IPS DF 4.7 (cell line): Measurements from ENCODE around the gene PLCB1.

Experiments used
- DNase-seq: peaks from one replicate; pipeline ENCODE4 v3.0.0-alpha.2; 2013; ENCODE audit warnings: low spot score; ENCODE audit errors: extremely low read depth

The PLCB1 gene

DNA sequence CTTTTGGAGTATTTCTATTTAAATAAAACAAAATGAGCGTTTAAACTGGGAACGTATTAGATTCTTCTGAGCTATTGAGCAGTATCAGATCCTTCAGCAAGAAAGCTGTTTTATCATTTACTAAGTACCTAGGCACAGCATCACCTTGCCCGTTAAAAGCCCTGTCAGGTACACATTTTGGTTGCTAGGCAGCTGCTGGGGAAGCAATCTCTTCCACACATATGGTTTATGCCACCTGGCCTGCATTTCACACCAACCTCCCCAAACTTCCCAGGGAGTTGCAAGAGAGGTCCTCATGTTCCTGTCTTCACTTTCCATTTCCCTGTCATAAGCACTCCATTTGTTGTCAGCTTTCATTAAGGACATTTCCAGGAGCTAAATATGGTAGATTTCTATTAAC lies 400.1 kb downstream of the PLCB1 start:
- DNase-seq = no peak

DNA sequence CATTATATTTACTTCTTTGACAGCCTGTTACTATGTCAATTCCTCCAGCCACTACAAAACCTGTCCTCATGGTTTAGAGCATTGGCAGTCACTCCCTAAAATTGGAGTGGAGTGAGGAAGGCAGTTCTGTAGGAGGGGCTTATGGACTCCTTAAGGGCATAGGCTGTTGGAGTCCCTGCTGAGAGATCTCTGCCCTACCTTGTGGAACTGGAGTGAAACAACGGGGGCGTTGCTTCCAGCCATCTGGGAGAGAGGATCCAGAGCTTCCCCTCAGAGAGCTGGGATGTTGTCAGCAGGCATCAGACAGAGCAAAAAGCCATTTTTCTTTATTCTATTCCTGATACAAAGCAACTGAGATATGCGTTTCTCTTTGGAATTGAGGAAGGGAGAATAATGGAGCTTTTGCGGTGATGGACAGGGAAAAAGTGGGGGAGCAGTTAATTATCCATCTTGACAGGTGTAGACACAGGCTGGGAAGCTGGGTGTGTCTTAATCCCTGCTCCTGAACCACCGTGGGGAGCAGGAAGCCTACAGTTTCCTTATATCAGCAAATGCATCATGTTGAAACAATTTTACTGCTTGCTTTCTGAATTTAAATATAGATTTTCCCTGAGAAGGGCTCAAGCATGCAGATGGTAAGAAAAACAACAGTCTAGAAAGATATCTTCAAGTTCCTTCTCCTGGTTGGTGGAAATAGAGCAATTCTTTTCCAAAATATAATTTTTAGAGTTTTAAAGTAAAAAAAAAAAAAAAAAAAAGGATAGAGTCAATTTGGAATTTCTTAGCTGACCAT lies 402.5 kb downstream of the PLCB1 start:
- DNase-seq = peak; percentile 9

DNA sequence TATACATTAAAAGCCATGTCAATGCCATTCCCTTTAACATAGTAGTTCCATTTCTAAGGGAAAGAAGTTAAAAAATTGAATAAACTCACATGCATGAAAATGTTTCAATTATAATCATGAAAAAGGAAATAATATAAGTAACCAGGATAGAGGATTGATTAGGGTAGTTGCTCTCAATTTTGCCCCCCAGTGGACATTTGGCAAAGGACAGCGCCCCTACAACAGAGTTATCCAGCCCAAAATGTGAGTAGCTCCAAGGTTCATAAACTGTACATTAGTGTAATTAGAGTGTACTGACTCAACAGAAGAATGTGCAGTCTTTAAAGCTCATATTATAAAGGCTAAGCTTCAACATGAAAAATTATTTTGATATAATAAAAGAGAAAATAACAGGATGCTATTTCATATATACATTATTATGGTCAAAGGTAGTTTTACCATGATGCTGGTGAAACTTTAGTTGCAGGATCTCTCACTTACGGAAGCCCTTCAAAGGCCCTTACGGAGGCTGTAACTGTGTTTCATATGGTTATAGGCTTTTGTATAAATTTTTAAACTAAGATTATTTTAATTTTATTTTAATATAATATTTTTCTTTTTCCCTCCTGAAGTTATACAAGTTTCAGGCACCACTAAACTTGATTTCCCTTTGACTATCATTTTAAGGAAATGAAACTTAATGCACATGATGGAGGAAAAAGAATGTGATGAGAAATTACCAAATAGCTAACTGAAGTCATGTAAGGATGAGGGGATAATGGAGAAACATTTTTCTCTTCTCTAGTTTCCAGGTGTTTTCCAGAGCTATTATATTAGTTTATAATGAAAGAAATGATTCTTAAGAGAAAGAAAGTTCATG lies 403.6 kb downstream of the PLCB1 start:
- no peak for DNase-seq

DNA sequence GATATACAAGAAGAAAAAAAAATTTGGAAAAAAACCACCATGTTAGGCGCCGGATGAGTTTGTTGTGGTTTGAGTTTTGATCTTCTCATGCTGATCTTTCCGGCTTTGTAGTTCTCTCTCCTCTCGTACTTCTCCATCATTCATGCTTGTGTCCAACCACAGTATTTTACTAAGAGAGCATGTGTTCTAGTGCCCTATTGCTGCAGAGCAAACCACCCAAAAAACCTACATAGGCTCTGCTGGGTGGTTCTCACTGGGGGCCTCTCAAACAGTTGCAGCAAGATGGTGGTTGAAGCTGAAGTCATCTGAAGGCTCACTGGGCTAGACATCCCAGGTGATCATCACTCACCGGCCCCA lies 404.2 kb downstream of the PLCB1 start:
- no peak for DNase-seq

DNA sequence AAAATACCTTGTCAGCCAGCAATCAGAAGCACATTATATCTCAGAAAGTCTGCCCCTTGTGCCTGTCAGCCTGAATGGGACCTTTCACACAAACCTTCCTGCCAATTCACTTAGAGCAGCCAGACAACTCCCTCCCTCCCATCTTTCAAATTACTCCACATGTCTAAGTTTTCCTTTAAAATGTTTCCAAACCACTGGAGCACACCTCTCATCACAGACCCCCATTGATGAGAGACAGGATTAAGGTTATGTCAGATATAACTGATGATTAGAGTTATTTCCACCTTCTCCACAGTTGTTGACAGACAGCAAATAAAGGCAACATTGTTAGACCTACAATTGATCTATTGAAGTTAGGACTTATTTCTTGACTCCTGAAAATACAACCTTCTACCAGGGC lies 408.4 kb downstream of the PLCB1 start:
- no peak for DNase-seq

DNA sequence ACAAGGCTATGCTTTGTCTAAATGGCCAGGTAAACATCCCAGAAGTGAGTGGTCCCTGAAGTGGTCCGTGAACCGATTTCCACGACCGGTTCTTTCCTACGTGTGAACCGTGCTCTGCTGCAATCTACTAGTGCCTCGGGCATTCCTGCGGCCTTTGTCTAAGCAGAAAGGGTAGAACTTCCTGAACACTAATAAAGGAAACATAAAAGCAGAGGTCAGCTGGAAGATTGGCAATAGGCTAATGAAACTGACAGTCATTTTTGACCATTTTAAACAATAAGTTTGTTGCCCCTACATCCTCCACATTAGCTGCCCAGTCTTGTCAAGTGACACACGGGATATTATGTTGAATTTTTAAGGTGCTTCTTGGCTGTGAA lies 410.0 kb downstream of the PLCB1 start:
- DNase-seq = no peak

DNA sequence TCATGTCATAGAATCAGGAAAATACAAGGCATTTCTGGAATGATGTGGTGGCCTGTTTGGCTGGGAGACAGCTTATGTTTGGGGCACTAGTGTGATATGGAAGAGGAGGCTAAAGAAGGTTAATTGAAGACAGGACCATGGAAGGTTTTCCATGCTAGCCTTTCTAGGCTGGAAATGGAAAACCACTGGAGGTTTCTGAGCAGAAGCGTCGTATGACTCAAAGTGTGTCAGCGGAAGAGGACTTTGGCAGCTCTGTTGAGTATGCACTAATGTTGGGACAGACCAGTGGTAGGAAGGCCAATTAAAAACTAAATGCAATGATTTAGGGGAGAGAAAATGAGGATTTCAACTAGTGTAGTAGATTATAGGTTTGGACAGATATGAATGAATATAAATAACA lies 413.1 kb downstream of the PLCB1 start:
- no peak for DNase-seq

DNA sequence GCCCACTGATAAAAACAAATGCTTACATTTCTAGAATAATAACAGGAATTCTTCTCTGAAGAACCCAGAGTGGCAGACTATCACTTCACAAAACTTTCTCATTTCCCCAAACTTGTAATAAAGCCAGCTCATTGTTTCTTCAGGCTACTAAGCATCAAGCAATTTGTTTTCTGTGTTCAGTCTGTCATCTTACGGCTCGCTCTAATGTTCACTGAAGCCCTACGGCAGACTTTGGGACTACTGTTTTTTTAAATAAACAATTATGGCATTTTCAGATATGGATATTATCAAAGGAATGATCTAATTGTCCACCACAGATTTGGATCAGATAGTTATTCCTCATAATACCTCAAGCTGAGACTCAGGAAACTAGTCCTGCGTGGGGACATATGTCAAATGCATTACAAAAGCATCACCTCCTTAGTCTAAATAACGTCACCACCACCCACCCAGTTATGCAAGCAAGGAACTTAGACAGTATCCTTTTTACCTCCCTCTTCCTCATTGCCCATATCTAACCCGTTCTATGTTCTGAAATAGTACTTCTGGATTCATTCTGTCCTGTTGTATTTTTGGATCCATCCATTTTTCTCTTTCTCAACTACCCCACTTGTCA lies 415.1 kb downstream of the PLCB1 start:
- DNase-seq = no peak

DNA sequence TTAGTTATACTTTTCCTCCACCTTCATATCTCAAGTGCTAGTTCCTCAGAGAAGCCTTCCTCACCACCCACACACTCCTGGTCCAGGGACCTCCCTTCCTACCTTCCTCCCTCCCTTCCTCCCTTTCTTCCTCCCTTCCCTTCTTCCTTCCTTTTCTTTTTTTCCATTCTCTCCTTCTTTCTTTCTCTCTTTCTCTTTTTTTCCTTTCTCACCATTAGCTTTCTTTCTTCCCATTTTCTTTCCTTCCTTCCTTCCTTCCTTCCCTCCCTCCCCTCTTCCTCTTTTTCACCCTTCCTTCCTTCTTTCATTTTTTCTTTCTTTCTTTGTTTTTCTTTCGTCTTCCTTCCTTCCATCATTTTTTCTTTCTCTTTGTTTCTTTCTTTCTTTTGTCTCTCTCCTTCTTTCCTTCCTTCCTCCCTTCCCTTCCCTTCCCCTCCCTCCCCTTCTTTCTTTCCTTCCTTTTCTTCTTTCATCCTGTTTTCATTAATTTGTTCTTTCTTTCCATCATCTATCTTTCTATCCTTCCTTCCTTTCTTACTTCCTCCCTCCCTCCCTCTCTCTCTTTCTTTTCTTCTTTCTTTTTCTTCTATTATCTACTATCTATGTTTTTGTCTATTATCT lies 416.0 kb downstream of the PLCB1 start:
- no peak for DNase-seq

DNA sequence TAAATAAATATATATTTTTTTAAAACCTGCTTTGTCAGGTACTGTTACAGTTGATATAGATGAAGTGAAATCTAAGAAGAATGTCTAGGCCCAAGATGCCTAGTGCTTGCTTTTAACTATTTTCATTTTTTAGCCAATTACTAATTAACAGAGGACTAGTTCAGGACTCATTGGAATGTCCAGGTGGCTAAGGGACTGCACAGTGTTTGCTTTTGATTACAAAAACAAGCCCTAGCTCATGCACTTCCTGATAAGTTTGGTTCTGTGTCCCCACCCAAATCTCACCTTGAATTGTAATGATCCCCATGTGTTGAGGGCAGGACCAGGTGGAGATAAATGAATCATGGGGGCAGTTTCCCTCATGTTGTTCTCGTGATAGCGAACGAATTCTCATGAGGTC lies 417.1 kb downstream of the PLCB1 start:
- no peak for DNase-seq

DNA sequence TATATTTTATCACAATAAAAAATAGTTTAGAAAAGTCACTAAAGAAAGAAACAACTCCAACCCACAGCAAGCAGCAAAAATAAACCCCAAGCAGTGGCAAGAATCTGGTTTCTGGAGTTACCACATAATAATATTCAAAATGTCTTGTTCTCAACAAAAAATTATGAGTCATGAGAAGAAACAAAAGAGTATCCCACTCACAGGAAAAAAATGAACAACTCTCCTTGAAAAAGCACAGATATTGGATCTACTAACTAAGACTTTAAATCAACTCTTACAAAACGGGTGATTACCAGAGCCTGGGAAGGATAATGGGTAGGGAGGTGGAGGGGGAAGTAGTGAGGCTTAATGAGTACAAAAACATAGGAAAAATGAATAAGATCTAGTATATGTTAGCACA lies 425.6 kb downstream of the PLCB1 start:
- no peak for DNase-seq

DNA sequence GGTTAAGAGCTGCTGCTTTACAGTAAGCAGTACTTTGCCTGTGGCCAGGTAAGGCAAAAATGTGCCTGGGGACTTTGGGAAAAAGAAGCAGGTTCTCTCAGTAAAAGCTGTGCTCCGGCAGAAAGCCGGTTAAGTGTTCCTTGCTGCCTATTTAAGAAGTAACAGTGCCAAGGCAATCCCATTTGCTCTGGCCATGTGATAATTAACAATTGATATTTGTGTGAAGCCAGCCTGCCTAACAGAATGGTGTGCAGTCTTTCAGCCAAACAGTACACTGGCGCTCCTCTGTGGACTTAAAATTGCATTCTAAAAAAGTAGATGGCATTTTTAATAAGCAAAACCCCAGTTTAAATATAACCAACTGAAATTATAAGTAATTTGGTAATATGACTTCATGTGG lies 430.3 kb downstream of the PLCB1 start:
- no peak for DNase-seq

DNA sequence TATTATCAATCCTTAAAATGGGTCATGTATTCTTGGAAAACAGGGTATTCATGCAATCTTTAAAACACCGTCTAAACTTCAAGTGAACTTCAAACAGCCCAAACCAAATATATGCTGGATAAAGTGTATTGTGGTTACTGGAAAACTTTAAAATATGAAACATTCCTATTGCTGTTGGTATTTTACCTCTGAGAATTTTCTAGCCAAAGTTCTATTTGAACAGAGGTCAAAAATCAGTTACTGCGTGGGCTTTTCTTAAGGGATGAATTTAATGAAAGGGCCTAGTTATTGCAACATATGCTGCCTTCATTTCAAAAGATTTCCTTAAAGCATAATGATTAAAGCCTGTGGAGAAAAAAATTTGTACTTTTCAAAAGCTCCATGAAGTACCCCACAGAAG lies 436.0 kb downstream of the PLCB1 start:
- no peak for DNase-seq

DNA sequence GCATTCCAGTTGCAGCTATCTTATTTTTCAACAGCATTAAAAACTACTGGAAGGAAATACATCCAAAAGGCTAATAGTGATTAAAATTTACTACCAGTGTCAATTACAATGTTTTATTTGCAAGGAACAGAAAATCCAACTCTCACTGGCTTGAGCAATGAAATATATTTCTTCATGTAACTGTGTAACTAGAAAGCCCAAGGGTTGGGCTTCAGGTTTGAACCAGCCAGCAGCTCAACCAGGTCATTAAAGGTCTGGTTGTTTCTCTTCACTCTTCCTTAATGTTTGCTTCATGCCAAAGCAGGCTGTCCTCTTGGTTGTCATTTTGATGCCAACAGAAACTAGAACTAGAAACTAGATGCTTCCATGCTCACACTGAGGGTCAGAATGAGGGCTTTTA lies 437.7 kb downstream of the PLCB1 start:
- no peak for DNase-seq

DNA sequence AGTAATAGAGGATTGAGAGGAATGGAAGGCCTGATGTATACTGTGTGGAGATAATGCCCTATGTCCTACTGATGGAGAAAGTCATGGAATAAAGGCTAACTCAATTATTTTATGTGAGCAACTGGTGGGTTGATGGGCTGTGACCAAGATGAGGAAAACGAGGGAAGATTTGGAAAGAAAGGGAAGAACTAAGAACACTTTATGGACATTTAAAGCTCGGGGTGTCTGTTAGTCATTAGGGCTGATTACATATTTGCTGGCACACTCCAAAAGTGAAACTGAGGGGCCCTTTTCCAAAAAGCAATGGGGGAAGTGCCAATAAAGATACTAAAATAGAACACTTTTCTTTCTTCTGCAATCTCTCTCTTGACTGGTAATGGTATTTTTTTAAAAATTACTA lies 439.5 kb downstream of the PLCB1 start:
- no peak for DNase-seq

DNA sequence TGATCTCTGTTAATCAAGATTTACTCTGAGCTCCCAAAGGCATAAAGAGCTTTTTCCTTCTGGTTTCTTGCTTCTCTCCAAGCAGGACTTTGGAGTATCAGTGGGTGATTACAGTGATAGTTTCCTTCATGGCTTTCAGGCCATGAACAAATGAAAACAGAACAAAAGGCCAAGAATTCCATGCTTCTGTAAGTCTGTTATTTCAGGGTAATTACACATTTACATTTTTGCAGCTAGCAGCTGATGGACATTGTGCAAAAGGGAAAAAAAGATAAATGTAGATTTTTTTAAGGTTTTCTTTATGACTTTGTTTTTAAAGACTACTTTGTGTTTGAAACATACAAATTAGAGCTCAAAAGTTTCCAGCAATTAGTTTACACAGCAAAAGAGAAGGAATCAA lies 441.6 kb downstream of the PLCB1 start:
- DNase-seq = no peak

DNA sequence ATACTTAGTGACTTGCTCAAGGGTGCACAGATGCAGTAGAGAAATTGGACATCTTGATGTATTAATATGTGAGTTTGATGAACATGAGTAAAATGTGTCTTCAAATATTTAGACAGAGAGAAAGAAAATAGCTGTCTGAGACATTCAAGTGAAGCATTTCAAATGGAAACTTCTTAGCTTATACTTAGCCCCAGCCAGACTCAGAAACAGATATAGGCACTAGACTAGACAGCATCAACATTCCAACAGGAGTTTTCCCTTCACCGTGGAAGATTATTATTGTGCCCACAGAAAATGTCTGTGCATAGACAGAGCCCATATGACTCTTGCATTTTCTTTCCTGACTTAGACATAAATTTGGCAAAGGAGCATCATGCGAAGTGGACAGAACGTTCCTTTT lies 443.0 kb downstream of the PLCB1 start:
- DNase-seq = no peak

DNA sequence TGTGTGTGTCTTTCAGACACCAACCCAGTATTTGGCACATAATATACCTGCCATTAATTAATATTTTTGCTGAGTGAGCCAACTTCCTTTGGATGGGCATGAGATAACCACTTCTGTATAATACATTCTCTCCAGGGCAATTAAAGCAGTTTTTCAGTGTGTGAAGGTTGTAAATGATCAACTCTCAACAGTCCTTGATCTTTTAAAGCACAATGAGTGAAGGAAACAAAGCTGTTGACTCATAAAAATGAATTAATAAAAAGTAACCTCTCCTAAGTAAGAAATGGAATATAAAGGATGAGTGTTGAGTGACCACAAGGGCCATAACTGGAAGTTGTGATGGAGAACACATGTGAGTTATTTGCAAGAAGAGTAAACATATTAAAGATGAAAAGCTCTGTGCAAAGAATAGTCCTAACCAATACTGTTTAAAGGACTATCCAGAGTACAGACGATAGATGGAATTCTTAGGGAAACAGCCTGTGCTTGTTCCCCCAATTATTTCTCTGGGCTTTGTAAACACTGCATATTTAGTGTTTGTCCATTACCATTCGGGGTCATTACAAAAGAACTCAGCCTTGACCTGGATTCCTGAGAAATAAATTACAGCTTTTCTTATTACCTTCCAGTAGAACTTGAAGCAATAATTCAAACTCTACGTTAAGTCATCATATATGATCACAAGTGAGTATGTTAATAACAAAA lies 446.2 kb downstream of the PLCB1 start:
- DNase-seq = no peak

DNA sequence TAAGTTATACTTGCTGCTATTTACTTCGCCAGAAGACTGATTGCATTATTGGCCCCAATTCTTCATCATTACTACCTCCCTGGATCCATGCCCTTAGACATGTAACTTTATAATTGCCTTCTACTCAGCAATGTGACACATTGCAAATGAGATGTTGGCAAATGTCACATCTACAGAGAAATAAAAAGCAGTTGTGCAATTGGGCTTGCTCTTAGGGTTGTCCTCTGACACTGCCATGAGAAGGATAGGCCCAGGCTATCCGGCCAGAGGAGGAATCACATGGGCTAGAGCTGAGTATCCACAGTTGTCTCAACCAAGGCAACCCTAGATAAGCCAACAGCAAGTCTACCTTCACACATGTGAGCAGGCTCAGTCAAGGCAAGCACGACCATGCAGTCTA lies 447.0 kb downstream of the PLCB1 start:
- no peak for DNase-seq

DNA sequence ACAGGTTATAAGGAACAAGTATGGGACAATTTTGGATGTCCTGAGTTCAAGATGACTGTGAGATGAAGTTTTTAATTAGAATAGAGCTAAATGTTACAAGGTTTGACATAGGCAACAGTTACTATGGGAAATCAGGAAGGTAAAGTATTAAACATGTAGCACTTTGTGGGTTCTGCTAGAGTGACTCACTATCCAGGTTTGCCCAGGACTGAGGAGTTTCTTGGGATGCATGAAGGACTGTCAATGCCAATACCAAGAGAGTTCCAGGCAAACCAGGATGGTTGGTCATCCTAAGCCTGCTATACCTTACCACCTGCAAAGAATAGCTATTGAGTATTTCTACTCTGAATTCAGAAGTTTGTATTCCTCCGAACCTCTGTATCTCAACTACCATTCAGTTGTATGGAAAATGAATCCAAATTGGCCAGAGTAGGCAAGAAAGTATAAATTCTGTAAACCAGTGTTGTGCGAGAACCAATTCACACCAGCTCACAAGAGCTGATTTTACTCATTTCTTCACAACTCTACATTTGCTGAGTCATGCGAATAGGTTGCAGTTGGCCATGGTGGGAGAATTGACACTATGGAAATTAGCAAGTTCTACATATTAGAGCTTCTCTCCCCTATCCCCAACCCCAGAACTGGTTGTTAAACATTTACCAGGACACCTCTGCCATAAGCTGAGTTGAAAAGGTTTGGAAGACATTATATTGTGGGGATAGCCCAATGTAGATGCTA lies 449.5 kb downstream of the PLCB1 start:
- no peak for DNase-seq
